AG09319 (cell line): ENCODE results near the gene LAMA2.

Experiments used
- DNase-seq: peaks from one replicate; pipeline ENCODE4 v3.0.0-alpha.2; 2010; ENCODE audit warnings: low read depth; ENCODE audit errors: extremely low read depth
- CTCF ChIP-seq: IDR thresholded peaks from 2 replicates; pipeline ENCODE4 v1.5.1; 2011; ENCODE audit warnings: low read depth, mild to moderate bottlenecking, inconsistent platforms, low read length, moderate library complexity

LAMA2 gene

GRCh38 chr6:128966934-128967333 lies 84.0 kb downstream of the LAMA2 start:
- DNase-seq, result no peak
- TF ChIP-seq CTCF, result no peak

GRCh38 chr6:128979071-128979470 lies 96.1 kb downstream of the LAMA2 start:
- TF ChIP-seq CTCF, result no peak
- peak; percentile 29 for DNase-seq

- TF ChIP-seq CTCF, result no peak
- DNase-seq, result no peak
Measured at GRCh38 chr6:128981716-128982115, 98.8 kb downstream of the LAMA2 start.

GRCh38 chr6:128990360-128990759 lies 107.4 kb downstream of the LAMA2 start:
- TF ChIP-seq CTCF, result no peak
- no peak for DNase-seq

GRCh38 chr6:128990915-128991314 lies 108.0 kb downstream of the LAMA2 start:
- no peak for TF ChIP-seq CTCF
- no peak for DNase-seq

GRCh38 chr6:128993166-128993565 lies 110.2 kb downstream of the LAMA2 start:
- no peak for TF ChIP-seq CTCF
- no peak for DNase-seq

- DNase-seq, result no peak
- no peak for TF ChIP-seq CTCF
Measured at GRCh38 chr6:128997880-128998279, 114.9 kb downstream of the LAMA2 start.
